IPS-18a (cell line): ENCODE data around the gene NUDT16L1.
A peak's percentile ranks its signal among the peaks of the same experiment; 100 is the strongest.

ENCODE experiments used
- H3K27ac ChIP-seq: one replicate; pipeline ENCODE4 v1.5.1; 2013; ENCODE audit warnings: low read length
- H3K27me3 ChIP-seq: one replicate; pipeline ENCODE4 v1.6.1; 2013; ENCODE audit warnings: mild to moderate bottlenecking, low read length; ENCODE audit not compliant: control insufficient read depth, insufficient read depth
- H3K36me3 ChIP-seq: one replicate; pipeline ENCODE4 v1.6.1; 2013; ENCODE audit warnings: low read depth, low read length; ENCODE audit not compliant: control insufficient read depth
- H3K4me1 ChIP-seq: one replicate; pipeline ENCODE4 v1.6.1; 2013; ENCODE audit warnings: low read depth, low read length; ENCODE audit not compliant: control insufficient read depth
- H3K4me3 ChIP-seq: one replicate; pipeline ENCODE4 v1.5.1; 2013; ENCODE audit warnings: low read length
- H3K9ac ChIP-seq: one replicate; pipeline ENCODE4 v1.6.1; 2013; ENCODE audit warnings: mild to moderate bottlenecking, low read length, moderate library complexity
- H3K9me3 ChIP-seq: one replicate; pipeline ENCODE4 v1.6.1; 2013; ENCODE audit warnings: low read depth, low read length; ENCODE audit not compliant: control insufficient read depth

Gene NUDT16L1

GRCh38 chr16:4723071-4723767 lies 29.9 kb downstream of the NUDT16L1 start:
- Histone ChIP-seq H3K4me1 (peaks cover 9% of the 10 kb centered on the region), H3K9me3 (no peaks in the 10 kb centered on the region), H3K27ac (no peak overlapping the region), H3K27me3 (no peaks in the 10 kb centered on the region), H3K36me3 (peaks cover 29% of the 10 kb centered on the region), H3K9ac (no peak overlapping the region), H3K4me3 (no peak overlapping the region)

GRCh38 chr16:4724661-4725270 lies 31.4 kb downstream of the NUDT16L1 start:
- Histone ChIP-seq H3K4me3 (no peak overlapping the region), H3K9me3 (no peaks in the 10 kb centered on the region), H3K27me3 (no peaks in the 10 kb centered on the region), H3K27ac (no peak overlapping the region), H3K4me1 (no peaks in the 10 kb centered on the region), H3K36me3 (peaks cover 31% of the 10 kb centered on the region), H3K9ac (no peak overlapping the region)

GRCh38 chr16:4726616-4727015 lies 33.3 kb downstream of the NUDT16L1 start:
- no peak overlapping the region for H3K27ac ChIP-seq
- H3K36me3 ChIP-seq, result peaks cover 40% of the 10 kb centered on the region
- no peaks in the 10 kb centered on the region for H3K4me1 ChIP-seq

GRCh38 chr16:4728676-4729075 lies 35.3 kb downstream of the NUDT16L1 start:
- no peak overlapping the region for H3K27ac ChIP-seq
- no peak overlapping the region for H3K4me3 ChIP-seq
- no peaks in the 10 kb centered on the region for H3K4me1 ChIP-seq
- H3K9me3 ChIP-seq, result no peaks in the 10 kb centered on the region
- no peaks in the 10 kb centered on the region for H3K27me3 ChIP-seq
- H3K9ac ChIP-seq, result no peak overlapping the region
- peaks cover 37% of the 10 kb centered on the region for H3K36me3 ChIP-seq

More at GRCh38 chr16:4726616-4727015, 33.3 kb downstream of the NUDT16L1 start:
- H3K4me3 ChIP-seq, result no peak overlapping the region
- no peaks in the 10 kb centered on the region for H3K27me3 ChIP-seq
- H3K9ac ChIP-seq, result no peak overlapping the region
- no peaks in the 10 kb centered on the region for H3K9me3 ChIP-seq

GRCh38 chr16:4729876-4730275 lies 36.5 kb downstream of the NUDT16L1 start:
- H3K9ac ChIP-seq, result no peak overlapping the region

GRCh38 chr16:4733211-4733742 lies 39.9 kb downstream of the NUDT16L1 start:
- Histone ChIP-seq H3K9me3 (no peaks in the 10 kb centered on the region), H3K27ac (no peak overlapping the region), H3K27me3 (no peaks in the 10 kb centered on the region), H3K9ac (peak overlapping the region; percentile 76), H3K36me3 (peaks cover 12% of the 10 kb centered on the region), H3K4me3 (peak overlapping the region; percentile 97), H3K4me1 (peaks cover 3% of the 10 kb centered on the region)

More at GRCh38 chr16:4729876-4730275, 36.5 kb downstream of the NUDT16L1 start:
- H3K4me3 ChIP-seq, result no peak overlapping the region
- H3K4me1 ChIP-seq, result no peaks in the 10 kb centered on the region
- no peaks in the 10 kb centered on the region for H3K27me3 ChIP-seq
- peaks cover 27% of the 10 kb centered on the region for H3K36me3 ChIP-seq
- H3K9me3 ChIP-seq, result no peaks in the 10 kb centered on the region
- no peak overlapping the region for H3K27ac ChIP-seq

- peak overlapping the region; percentile 76 for H3K9ac ChIP-seq
- H3K9me3 ChIP-seq, result no peaks in the 10 kb centered on the region
- no peak overlapping the region for H3K27ac ChIP-seq
- H3K27me3 ChIP-seq, result no peaks in the 10 kb centered on the region
- peak overlapping the region; percentile 97 for H3K4me3 ChIP-seq
- peaks cover 3% of the 10 kb centered on the region for H3K4me1 ChIP-seq
- peaks cover 12% of the 10 kb centered on the region for H3K36me3 ChIP-seq
These were observed 40.3 kb downstream of the NUDT16L1 start for GRCh38 chr16:4733747-4734062.

GRCh38 chr16:4734063-4734729 lies 40.8 kb downstream of the NUDT16L1 start, which contains the start of the genes ANKS3 and DNAAF8:
Gene ANKS3 (minus strand): TSS chr16:4734271. CDS start chr16:4730149, 4,122 bp downstream.
Gene DNAAF8 (plus strand): TSS chr16:4734537. CDS start chr16:4736515, 1,978 bp downstream.
- peaks cover 12% of the 10 kb centered on the region for H3K36me3 ChIP-seq
- peak within 1 kb of the TSS; percentile 97 for H3K4me3 ChIP-seq
- peak within 1 kb of the TSS; percentile 76 for H3K9ac ChIP-seq
- no peak within 1 kb of the TSS for H3K27ac ChIP-seq
- no peaks in the 10 kb centered on the region for H3K9me3 ChIP-seq
- H3K4me1 ChIP-seq, result peaks cover 3% of the 10 kb centered on the region
- H3K27me3 ChIP-seq, result no peaks in the 10 kb centered on the region

- H3K4me3 ChIP-seq, result peak overlapping the region; percentile 97
- no peak overlapping the region for H3K27ac ChIP-seq
- no peaks in the 10 kb centered on the region for H3K27me3 ChIP-seq
- peaks cover 3% of the 10 kb centered on the region for H3K4me1 ChIP-seq
- H3K9ac ChIP-seq, result peak overlapping the region; percentile 76
- H3K9me3 ChIP-seq, result no peaks in the 10 kb centered on the region
- peaks cover 7% of the 10 kb centered on the region for H3K36me3 ChIP-seq
These were observed 41.6 kb downstream of the NUDT16L1 start for GRCh38 chr16:4734730-4735535.

- Histone ChIP-seq H3K36me3 (no peaks in the 10 kb centered on the region), H3K27ac (no peak overlapping the region), H3K4me1 (peaks cover 3% of the 10 kb centered on the region), H3K27me3 (no peaks in the 10 kb centered on the region), H3K4me3 (no peak overlapping the region), H3K9ac (no peak overlapping the region), H3K9me3 (no peaks in the 10 kb centered on the region)
These were observed 43.2 kb downstream of the NUDT16L1 start for GRCh38 chr16:4736546-4736945.

- Histone ChIP-seq H3K9ac (no peak overlapping the region), H3K4me1 (peaks cover 3% of the 10 kb centered on the region), H3K4me3 (no peak overlapping the region), H3K9me3 (no peaks in the 10 kb centered on the region), H3K27me3 (no peaks in the 10 kb centered on the region), H3K27ac (no peak overlapping the region), H3K36me3 (no peaks in the 10 kb centered on the region)
These were observed 44.2 kb downstream of the NUDT16L1 start for GRCh38 chr16:4737545-4737944.
